Stimulated activated CD4-positive, alpha-beta T cell treated with anti-CD3 and anti-CD28 coated beads, Interleukin-15, amount 100 ng/mL, for 24 hours (primary cell): Measurements from ENCODE around the gene SLC1A3.

Source experiments
- DNase-seq: peaks from one replicate; pipeline ENCODE4 v3.0.0-alpha.2; 2020

SLC1A3 gene

DNA sequence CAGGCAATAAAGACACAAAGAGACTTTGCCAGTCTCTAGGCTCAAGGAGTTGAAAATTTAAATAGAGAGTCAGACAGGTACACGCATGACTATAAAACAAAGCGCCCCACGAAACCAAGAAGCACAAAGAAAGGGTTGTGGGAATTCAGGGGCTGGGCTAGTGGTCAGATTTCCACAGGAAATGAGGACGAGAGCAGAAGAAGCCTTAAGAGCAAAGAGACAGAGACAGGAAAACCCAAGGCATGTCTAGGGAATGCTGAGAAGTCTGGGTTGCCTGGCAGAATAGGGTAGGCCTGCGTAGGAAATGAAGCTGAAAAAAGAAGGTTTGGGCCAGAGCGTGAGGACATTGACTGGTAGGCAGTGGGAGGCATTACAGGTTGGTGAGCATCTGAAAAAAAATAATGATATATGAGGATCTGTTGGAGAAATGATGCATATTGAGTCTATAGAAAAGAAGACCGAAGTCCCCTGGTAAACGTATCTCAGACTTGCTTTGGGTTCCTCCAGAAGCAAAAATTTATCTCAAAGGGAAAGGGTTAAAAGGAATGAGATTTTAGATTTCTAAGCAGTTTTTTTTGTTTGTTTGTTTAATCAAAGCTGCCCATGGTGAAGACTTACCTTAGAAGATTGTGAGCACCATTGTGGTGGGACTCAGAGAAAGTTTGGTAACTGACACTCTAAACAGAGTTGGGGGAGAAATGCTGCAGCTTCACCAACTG is 51.8 kb downstream of the SLC1A3 start:
- no peak for DNase-seq

DNA sequence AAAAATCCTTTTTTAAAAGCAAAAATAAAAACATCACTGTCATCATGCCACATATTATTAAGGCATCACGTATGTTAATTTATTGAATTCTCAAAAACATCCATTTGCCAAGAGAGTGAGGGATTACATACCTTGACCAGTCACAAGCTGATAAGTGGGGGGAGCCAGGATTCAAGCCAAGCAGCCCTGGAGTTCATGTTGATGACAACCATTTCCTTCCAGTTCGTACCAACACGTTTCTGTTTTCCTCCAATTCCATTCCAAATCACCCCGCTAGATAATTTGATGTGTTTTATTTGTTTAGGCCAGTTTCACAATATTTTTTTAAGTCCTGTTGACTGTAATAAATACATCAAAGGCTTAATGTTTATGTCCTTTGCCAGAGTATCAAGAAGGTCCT is 53.0 kb downstream of the SLC1A3 start:
- no peak for DNase-seq

DNA sequence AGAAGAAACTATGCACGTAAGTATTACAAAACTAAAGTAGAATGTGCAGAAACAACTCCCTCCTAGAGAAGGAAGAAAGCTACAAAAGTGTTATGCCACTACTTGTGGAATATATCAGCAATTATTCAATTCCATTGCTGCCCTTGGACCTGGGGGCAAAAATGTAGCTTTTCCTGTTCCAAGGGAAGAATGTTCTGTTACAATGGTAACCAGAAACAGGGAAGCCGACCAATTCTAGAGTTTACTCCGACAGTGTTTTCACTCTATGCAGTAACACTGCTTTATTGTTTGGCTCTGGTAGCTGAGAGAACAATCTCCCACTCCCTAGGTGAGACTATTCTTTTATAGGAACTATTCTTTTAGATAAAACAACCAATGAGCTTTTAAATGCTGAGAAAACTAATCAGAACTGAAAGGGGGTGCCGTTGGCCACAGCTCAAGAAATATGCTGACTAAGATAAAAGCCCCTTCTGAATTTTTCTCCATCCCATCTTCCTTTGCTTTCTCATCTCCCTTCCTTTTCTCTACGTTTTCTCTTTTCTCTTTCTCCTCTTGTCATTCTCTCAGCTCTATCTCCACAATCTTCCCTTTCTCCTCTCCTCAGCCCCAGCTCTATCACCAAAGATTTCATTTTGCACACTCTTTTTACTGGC is 54.1 kb downstream of the SLC1A3 start:
- no peak for DNase-seq

DNA sequence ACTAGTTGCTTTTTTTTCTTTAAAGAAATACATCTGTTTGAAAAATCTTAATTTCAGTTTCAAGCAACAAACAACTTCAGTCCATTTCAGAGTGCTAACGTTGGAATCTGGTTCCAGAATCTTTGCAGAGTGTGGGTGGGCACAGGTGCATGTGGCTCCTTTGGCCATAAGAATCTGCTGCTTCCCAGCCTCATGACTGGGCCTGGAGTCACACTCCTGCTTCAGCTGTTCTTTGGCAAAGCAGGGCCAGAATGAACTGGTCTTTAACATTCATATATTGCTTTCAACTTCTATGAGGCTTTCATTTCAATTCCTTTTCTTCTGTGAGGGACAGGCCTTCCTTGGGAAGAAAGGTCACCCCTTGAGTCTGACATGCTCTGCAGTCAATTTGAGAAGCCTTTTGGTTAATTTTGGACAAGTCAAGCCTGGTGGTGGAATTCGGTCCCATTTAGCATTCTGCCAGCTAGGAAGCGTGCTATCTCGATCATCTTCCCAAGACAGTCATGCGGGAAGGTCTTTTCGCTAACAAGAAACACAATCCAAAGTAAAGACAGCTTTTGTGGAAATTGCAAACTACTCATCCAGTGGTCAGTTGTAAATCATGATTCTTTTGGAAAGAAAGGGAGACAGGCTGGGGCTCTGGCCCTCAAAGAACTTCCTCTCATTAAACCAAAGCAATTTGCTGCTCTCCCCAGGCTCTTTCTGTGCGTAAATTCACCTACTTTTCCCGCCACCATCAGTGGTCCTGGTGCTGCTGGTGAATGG is 55.2 kb downstream of the SLC1A3 start:
- DNase-seq, result no peak

DNA sequence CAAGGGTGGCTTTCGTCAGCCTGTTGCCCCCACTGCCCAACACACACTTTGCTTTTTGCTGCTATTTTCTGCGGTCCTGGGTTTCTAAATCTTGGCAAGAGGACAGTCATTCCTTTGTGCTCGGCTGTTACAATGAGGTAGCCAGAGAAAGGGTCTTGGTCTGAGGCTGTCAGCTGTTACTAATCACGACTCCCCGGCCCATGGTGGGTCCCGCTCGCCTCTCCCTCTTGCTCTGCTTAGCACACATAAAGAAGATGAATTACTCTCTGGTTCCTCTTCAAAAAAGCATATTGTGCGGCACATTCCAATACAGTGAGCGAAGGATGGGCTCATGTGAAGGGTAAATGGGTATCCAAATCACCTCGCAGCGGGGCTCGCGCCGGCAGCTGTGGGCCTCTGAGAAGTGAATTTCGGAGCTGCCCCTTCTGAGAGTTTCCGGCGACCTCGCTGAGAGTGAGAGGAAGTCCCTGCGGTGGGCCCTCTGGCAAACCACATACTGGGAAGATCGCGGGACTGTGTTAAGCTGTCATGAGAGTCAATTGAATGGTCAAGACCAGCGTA is 56.0 kb downstream of the SLC1A3 start:
- DNase-seq, result no peak

DNA sequence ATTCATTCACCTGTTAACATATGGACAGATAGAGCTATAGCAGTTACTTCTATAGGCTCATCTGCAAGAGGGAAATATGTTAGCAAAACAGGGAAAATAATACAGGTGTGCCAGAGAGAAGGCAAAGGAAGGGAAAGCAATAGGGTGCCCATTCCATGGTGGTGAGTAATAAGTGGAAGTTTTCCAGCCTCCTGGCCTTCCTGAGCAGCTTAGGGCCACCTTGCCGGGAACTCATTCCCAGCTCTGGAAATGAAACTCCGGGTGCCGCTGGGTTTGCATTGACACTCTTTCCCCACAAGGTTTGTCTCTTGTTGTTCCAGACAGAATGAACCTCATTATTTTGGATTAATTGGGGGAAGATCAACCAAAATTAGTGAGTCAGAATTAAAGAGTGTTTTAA is 58.4 kb downstream of the SLC1A3 start:
- no peak for DNase-seq

DNA sequence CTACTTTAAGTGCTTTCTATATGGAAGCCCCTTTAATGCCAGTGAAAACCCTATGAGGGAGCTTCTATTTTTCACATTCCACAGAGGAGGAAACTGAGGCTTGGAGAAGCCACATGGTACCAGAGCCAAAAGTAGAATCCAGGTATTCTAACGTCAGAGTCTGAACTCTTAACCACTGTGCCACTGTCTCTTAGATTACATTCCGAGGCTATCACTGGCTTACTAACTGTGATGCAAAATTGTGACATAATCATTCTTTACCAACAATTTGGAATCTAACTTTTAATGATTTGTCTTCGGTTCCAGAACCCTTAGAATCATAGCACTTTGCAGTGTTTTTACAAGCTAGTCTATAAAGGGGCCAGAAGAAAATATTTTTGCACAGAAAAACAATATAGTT is 59.2 kb downstream of the SLC1A3 start:
- DNase-seq, result no peak

DNA sequence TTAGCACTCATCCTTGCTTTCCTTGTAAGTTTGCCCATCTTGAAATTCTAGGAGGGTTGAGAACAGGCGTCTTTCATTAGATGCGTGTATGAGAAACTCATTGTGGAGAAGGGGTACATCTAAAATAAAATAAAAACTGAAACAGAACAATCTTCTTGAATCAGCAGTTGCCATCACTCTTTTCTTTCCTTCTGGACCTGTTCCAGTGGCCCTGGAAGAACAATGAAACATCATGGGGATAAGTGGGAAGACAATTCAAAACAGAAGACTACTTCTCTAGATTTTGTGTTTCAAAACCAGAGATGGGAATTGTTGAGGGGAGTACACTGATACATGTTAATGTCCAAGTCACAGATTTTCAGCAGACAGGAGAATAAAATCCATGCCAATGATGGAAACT is 59.9 kb downstream of the SLC1A3 start:
- no peak for DNase-seq

DNA sequence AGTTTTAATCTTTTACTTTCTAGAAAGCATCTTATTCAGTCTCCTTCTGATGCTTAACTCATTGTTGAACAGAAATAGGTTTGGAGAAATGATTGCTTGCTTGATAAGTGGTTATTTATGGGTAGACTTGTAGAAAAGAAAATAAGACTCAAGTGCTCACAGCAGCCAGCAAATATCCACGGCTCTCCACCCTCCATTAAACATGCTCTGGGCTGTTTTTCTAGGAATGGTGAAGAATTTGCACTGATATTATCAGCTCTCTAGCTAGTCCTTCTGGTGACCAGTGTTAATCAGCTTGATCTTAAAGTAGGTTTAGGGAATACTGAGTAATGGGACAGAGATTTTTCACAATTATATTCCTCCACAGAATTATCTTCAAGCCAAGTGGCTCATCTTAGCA is 60.6 kb downstream of the SLC1A3 start:
- no peak for DNase-seq

DNA sequence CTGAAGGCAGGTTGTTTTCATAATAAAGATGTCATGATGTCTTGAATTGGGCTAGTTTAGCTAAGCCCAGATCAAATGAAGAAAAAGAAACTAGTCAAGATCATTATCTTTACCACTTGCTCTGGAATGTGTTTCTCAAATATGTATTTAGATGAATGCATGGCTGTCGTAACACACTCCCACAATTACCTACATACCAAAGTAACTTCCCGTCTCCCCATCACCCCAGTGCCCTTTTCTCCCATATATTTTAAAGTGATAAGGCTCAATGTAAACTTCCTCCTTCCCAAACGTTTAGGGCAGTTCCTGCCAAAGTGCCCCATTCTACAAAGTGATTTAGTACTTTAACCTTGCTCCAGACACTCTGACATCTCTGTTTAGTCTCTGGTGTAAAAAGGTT is 61.4 kb downstream of the SLC1A3 start:
- DNase-seq, result no peak

DNA sequence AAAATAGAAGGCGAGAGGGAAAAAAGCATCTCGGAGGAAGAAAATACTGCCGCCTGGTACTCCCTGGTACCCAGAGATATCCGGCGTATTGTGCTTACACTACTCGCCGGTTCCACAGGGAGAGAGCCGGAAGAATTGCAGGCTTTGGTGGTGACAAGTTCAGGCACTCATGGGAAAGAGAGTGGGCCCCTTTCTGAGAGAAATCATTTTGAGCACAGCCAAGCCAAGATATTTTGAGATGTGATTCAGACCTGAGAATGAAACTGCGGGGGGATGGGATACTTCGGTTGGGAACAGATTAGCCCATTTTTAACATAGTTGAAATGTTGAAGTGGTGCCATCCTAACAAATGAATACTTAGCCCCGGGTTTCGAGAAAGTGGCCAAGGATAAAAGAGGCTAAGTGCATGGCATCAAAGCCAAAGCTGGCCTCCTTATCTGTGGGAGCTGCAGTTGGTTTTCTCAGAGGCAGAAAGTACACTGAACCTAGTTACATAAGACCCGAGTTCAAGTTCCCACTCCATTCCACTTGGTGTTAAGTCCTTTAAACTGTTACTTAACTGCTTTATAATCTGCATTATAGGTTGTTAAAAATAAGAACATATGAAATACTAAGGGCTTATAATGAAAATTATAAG is 62.7 kb downstream of the SLC1A3 start:
- no peak for DNase-seq

DNA sequence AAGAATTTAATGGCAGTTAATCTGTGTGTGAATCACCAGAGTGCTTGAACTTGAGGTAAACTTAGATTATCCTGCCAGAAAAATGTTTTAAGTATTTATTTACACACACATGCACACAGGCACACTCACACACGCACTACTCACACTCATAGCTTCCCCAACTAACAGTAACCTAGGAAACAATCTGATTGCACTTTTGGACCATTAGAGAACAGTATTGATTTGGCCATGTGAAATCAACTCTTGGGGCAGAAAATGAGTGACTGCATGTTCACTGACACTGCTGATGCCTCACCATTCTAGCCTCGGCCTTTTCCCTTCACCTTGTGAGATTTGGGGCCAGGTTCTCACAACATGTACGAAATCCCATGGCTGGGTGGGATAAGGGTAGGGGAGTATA is 64.1 kb downstream of the SLC1A3 start:
- DNase-seq, result no peak

DNA sequence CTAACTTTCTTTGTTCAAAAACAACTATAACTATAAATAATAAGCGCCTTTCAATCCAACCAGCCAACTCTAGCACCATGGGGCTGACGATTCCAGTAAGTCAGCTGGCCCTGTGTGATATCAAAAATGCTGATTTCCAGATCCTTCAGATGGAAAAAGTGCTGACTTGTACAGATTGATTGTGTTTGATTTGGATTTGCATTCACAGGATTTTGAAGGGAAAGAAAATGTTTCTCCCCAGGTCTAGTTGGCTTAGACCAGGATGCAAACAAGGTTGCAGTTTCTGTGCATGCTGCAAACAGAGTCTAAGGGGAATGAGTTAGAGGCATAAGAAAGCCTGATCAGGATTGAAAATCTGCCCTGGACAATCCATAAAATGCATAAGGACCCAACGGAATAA is 68.9 kb downstream of the SLC1A3 start:
- no peak for DNase-seq

DNA sequence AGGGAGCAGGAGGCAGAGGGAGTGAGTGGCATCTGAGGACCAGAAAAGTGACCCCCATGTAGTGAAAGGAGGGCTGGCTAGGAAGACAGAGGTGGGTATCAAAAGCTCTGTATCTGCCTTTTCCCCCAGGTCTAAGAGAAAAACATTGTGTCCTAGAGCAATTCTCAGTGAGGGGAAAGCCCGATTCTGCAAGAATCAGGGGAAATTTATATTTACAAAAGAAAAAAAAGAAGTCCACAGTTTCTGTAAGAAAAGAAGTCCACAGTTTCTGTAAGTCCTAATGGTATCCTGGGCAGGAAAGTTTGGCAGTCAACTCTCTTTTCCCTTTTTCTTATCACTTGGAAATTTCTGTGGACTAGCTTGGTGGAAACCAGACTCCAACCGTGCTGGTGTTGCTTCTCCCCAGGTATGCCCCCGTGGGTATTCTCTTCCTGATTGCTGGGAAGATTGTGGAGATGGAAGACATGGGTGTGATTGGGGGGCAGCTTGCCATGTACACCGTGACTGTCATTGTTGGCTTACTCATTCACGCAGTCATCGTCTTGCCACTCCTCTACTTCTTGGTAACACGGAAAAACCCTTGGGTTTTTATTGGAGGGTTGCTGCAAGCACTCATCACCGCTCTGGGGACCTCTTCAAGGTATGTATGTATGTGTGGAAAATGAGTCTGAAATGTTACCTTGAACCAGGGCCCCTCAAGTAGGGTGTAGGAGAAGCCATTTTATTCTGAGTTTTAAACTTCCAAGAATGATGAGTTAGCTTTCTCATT is 73.0 kb downstream of the SLC1A3 start:
- no peak for DNase-seq

DNA sequence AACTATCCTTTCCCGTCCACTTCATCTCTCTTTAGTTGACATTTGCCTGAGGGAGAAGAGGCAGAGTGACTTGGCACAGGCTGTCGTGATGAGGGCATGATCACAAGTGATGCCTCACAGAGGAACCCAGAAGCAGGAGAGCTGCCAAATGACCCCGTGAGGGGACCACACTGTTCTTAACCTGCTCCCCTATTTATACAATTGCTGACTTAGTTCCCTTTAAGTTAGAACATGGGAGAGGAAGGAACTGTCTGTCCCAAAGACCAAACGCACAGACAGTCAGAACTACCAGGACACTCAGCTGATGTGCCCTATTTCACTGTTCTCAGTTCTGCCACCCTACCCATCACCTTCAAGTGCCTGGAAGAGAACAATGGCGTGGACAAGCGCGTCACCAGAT is 73.7 kb downstream of the SLC1A3 start:
- no peak for DNase-seq

DNA sequence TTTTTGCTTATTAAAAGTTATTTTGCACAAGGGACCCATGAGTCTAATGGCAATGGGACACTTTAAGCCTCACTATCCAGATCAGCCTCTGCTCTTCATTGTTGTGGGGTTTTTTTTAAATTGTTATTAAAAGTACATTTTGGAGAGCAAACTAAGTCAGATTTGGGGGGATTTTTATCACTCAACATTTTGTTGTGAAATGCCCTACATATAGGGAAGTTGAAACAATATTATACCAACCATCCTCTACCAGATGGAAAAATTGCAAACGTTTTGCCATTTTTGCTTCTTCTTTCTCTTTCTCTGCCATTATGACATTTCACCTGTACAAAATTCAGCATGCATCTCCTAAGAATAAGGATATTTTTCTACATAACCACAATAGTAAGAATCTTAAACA is 75.3 kb downstream of the SLC1A3 start:
- DNase-seq, result no peak

DNA sequence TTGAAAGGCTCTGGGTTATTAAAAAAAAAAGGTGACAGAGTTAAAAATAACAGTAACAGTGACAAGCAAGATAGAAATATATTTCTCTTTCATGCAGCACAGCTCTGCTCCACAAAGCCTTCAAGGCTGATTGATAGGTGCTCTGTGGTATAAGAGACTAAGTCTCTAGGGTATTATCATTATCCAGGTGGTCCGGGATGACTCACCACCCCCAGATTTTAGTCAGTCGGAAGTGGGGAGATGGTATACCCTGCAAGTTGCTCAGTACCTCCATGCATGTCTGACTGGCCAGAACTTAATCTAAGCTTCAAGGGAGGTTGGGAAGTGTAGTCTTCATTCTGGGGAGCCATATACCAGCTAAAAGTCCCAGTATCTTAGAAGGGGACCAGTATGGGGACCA is 76.1 kb downstream of the SLC1A3 start:
- no peak for DNase-seq

DNA sequence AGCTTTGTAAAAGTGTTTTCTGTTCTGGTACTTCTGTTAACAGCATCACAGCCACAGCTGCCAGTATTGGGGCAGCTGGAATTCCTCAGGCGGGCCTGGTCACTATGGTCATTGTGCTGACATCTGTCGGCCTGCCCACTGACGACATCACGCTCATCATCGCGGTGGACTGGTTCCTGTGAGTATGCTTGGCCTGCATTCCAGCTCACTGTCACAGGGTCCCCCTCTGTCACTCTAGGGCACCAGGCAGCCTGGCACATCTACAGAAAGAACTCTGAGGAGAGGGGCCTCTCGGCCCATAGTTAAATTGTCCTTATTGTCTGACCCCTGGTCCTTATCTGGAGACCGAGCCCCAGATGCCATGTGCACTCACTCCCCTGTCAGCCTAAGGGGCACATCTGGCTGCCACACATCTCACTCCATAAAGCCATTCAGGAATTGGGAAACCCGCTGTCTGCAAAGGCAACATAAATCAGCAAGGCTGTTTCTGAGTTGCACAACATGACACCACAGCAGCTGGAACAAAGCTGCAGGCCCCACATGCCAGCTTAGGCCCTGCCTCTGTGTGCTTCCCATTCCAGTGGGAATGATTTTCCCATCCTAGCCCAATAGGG is 77.5 kb downstream of the SLC1A3 start:
- no peak for DNase-seq

DNA sequence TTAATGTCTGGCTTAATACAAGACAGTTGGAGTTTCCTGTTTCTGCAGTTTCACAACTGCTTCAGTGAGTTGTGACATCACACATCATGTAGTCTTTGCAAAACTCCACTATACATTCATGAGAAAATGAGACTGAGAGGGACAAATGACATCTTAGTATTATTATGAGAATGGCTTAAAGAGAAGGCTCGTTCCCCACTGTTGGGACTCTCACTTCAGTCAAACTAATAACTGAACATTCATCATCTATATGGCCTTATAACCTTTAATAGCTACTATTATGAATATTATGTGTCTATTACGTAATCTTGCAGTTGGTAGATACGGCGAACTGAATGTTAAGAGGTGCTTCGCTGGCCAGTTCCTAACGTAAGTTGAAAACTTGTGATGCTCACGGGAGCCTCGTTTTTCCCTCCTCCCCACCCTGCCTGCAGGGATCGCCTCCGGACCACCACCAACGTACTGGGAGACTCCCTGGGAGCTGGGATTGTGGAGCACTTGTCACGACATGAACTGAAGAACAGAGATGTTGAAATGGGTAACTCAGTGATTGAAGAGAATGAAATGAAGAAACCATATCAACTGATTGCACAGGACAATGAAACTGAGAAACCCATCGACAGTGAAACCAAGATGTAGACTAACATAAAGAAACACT is 79.4 kb downstream of the SLC1A3 start:
- DNase-seq, result no peak

DNA sequence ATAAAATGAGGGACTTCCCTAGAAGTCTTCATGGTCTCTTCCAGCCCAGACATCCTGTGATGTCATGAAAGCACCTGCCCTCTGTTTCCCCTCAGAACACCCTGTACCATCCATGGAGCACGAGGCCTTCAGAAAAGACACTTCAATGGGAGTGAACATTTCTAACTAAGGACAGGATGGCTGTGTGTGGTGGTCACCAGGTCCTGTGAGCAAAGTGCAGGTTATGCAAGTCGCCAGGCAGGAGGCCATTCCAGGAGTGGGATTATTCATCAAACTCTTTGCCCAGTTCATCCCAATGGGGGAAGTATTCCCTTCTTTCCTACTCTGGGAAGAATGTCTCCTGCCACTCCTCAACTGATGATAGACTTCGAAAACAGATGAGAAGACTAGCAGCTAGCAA is 80.5 kb downstream of the SLC1A3 start:
- no peak for DNase-seq

DNA sequence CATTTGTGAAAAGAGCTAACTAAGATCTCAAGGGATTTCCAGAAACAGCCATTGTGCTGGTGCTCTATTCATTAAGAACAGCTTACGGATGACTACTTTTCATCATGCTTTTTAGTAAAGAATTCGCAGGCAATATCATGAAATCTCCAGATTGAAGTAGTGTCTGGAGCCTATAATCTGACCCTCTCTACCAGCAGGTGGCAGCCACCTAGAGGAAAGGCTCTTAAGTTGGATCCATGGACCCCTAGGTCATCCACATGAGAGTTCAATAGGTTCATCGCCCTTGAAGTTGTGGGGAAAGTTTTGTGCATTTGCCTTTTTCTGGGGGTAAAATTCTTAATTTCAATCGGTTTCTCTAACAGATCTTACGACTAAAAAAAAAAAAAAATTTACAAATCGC is 82.3 kb downstream of the SLC1A3 start:
- DNase-seq, result peak; percentile 29

DNA sequence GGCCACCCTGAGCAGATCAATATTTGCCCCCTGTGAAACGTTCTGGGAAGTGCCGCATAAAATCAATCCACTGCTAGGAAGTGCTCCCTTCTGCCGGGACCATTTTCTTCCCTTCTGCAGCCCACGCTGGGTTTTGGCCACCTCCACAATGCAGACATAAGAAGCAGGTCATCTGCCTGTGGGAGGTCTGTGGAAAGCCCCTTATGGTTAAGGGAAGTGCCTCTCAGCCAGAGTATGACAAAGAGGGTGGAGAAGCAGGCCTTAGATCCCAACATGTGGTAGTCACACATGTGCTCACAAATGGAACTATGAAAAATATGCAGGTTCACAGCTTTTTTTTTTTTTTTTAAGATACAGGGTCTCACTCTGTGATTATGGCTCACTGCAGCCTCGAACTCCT is 82.8 kb downstream of the SLC1A3 start:
- no peak for DNase-seq
